Neural progenitor cell (in vitro differentiated cells): ENCODE measurements around the gene ATP11A. TPM values are rescaled to one million over a fixed set of nuclear protein-coding genes. Genes with fewer than 3 reads are reported as not detected.

Experiments used
- DNase-seq: peaks from one replicate; pipeline ENCODE4 v3.0.0-alpha.2; 2016; ENCODE audit warnings: low spot score
- H2AFZ ChIP-seq: fragments of 200-600 bp; sonication (generic); replicated peaks from 2 replicates; pipeline ENCODE4 v1.6.1; 2016; ENCODE audit warnings: antibody characterized with exemption
- H3F3A ChIP-seq: fragments of 200-600 bp; sonication (generic); 2 replicates; pipeline ENCODE4 v1.6.1; 2016; ENCODE audit warnings: antibody characterized with exemption, low read depth
- H3K27ac ChIP-seq: fragments of 200-600 bp; sonication (generic); 2 replicates; pipeline ENCODE4 v1.5.1; 2016; ENCODE audit warnings: mild to moderate bottlenecking
- H3K27me3 ChIP-seq: fragments of 200-600 bp; sonication (generic); 2 replicates; pipeline ENCODE4 v1.6.1; 2016; ENCODE audit warnings: mild to moderate bottlenecking, moderate library complexity
- H3K36me3 ChIP-seq: fragments of 200-600 bp; sonication (generic); 2 replicates; pipeline ENCODE4 v1.5.1; 2016
- H3K4me1 ChIP-seq: fragments of 200-600 bp; sonication (generic); 2 replicates; pipeline ENCODE4 v1.6.1; 2016; ENCODE audit warnings: mixed run types
- H3K4me2 ChIP-seq: fragments of 200-600 bp; sonication (generic); 2 replicates; pipeline ENCODE4 v1.6.1; 2016
- H3K4me3 ChIP-seq: fragments of 200-600 bp; sonication (generic); 2 replicates; pipeline ENCODE4 v1.5.1; 2016
- H3K79me2 ChIP-seq: fragments of 200-600 bp; sonication (generic); 2 replicates; pipeline ENCODE4 v1.6.1; 2016; ENCODE audit warnings: low read depth
- H3K9ac ChIP-seq: fragments of 200-600 bp; sonication (generic); 2 replicates; pipeline ENCODE4 v1.6.1; 2016
- H3K9me3 ChIP-seq: fragments of 200-600 bp; sonication (generic); 2 replicates; pipeline ENCODE4 v1.5.1; 2016; ENCODE audit warnings: low read depth
- H4K20me1 ChIP-seq: fragments of 200-600 bp; sonication (generic); 2 replicates; pipeline ENCODE4 v1.6.1; 2016; ENCODE audit warnings: low read depth
- H3K27ac Mint-ChIP-seq: 3 replicates; pipeline ENCODE4 v1.8.0; 2021; ENCODE audit warnings: mixed read lengths
- H3K27me3 Mint-ChIP-seq: 2 replicates; pipeline ENCODE4 v1.8.0; 2022; ENCODE audit warnings: low read depth, mild to moderate bottlenecking, inconsistent platforms, moderate library complexity, mixed read lengths; ENCODE audit not compliant: insufficient read depth
- H3K36me3 Mint-ChIP-seq: 3 replicates; pipeline ENCODE4 v1.8.0; 2021; ENCODE audit warnings: mixed read lengths
- H3K4me1 Mint-ChIP-seq: 3 replicates; pipeline ENCODE4 v1.8.0; 2021; ENCODE audit warnings: mixed read lengths
- H3K4me3 Mint-ChIP-seq: 3 replicates; pipeline ENCODE4 v1.8.0; 2021; ENCODE audit warnings: mild to moderate bottlenecking, moderate library complexity, mixed read lengths
- H3K9me3 Mint-ChIP-seq: 3 replicates; pipeline ENCODE4 v1.8.0; 2020; ENCODE audit warnings: mixed read lengths
- EZH2 ChIP-seq: fragments of 200-600 bp; sonication (generic); IDR thresholded peaks from 2 replicates; pipeline ENCODE4 v1.6.1; 2017; ENCODE audit warnings: antibody characterized with exemption, mild to moderate bottlenecking, moderate library complexity
- EZH2phosphoT487 ChIP-seq: fragments of 200-600 bp; sonication (generic); IDR thresholded peaks from 2 replicates; pipeline ENCODE4 v1.6.1; 2017; ENCODE audit warnings: antibody characterized with exemption
- total RNA-seq: library from RNA; depleted of rRNA; stranded (reverse); fragments of >200 nt; gene quantifications from 2 replicates; pipeline ENCODE4 v1.2.3, GENCODE V29; 2015; ENCODE audit warnings: low replicate concordance
- TF ChIP-seq, protein P1 (sequence below): fragments of 200-600 bp; sonication (generic); IDR thresholded peaks from 2 replicates; pipeline ENCODE4 v1.5.1; 2017; ENCODE audit warnings: antibody characterized with exemption, mild to moderate bottlenecking

The ATP11A gene
- total RNA-seq, 1 donor from 2014 or later = 12.6 TPM

DNA sequence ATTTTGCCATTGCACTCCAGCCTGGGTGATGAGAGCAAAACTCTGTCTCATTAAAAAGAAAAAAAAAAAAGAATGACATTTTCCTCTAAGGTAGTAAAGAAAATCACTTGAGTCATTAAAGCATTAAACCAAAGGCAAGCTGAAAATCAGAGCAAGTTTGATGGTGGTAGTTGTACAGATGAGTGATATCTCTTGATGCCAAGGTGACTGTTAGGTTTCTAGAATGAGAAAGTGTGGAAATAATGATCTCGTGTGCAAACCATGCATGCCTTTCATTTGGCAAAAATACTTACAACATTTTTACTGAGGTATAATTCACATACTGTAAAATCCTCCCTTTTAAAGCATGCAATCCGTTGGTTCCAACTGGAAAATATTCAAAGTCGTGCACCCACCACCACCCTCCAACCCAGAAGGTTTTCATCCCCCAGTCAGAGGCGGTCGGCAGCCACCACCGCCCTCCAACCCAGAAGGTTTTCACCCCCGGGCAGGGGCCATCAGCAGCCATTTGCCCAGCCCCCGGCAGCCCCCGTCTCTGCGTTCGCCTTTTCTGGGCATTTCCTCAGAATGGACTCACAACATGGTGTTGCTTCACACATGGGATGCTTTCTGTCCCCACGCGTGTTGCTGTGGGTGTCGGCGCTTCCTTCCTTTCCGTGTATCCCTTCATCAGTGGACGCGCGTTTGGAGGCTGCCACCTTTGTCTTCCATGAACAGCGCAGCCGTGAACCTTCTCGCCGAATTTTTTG is 90.2 kb downstream of the ATP11A start:
- no peak overlapping the region for H3K9ac ChIP-seq
- TF ChIP-seq, protein P1, sequence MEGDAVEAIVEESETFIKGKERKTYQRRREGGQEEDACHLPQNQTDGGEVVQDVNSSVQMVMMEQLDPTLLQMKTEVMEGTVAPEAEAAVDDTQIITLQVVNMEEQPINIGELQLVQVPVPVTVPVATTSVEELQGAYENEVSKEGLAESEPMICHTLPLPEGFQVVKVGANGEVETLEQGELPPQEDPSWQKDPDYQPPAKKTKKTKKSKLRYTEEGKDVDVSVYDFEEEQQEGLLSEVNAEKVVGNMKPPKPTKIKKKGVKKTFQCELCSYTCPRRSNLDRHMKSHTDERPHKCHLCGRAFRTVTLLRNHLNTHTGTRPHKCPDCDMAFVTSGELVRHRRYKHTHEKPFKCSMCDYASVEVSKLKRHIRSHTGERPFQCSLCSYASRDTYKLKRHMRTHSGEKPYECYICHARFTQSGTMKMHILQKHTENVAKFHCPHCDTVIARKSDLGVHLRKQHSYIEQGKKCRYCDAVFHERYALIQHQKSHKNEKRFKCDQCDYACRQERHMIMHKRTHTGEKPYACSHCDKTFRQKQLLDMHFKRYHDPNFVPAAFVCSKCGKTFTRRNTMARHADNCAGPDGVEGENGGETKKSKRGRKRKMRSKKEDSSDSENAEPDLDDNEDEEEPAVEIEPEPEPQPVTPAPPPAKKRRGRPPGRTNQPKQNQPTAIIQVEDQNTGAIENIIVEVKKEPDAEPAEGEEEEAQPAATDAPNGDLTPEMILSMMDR = no peak
- TF ChIP-seq EZH2 (no peak), EZH2phosphoT487 (no peak)
- peaks cover 27% of the 10 kb centered on the region for H4K20me1 ChIP-seq
- H3K4me2 ChIP-seq = peak overlapping the region; percentile 11
- no peak for DNase-seq
- no peaks in the 10 kb centered on the region for H3K9me3 Mint-ChIP-seq
- H3K9me3 ChIP-seq = no peaks in the 10 kb centered on the region
- no peak overlapping the region for H3K4me3 ChIP-seq
- peaks cover 20% of the 10 kb centered on the region for H3K4me1 ChIP-seq
- no peaks in the 10 kb centered on the region for H3K27me3 ChIP-seq
- H3K27me3 Mint-ChIP-seq = peaks cover 5% of the 10 kb centered on the region
- peak overlapping the region; percentile 28 for H3K27ac Mint-ChIP-seq
- no peaks in the 10 kb centered on the region for H3K36me3 ChIP-seq
- no peak overlapping the region for H3K27ac ChIP-seq
- no peak overlapping the region for H3K4me3 Mint-ChIP-seq
- H3K4me1 Mint-ChIP-seq = peaks cover 55% of the 10 kb centered on the region
- peaks cover 32% of the 10 kb centered on the region for H3K79me2 ChIP-seq
- peaks cover 15% of the 10 kb centered on the region for H3F3A ChIP-seq
- H3K36me3 Mint-ChIP-seq = peaks cover 8% of the 10 kb centered on the region
- H2AFZ ChIP-seq = no peak overlapping the region

DNA sequence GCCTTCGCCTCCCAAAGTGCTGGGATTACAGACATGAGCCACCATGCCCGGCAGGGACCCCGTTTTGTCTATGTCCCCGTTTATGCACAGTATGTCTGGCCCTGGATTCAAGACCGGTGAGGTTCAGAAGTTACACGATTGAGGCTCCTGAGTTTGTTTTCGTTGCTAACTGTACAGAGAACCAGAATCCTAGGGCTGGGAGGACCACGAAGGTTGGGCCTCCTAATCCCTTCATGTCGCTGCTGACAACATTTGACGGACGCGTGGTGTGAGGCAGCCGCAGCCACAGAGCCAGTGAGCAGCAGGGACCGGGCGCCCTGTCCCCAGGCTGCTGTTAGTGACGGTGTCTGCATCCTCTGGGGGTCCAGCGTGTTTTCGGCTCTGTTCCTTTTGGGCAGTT is 91.4 kb downstream of the ATP11A start:
- H3K36me3 ChIP-seq = no peaks in the 10 kb centered on the region
- H3F3A ChIP-seq = peaks cover 15% of the 10 kb centered on the region
- H3K27ac ChIP-seq = no peak overlapping the region
- Mint-ChIP-seq H3K4me1 (peaks cover 48% of the 10 kb centered on the region), H3K27me3 (peaks cover 3% of the 10 kb centered on the region), H3K27ac (no peak overlapping the region), H3K4me3 (no peak overlapping the region), H3K9me3 (no peaks in the 10 kb centered on the region), H3K36me3 (peaks cover 11% of the 10 kb centered on the region)
- peaks cover 19% of the 10 kb centered on the region for H3K4me1 ChIP-seq
- H3K4me2 ChIP-seq = no peak overlapping the region
- H3K4me3 ChIP-seq = no peak overlapping the region
- no peaks in the 10 kb centered on the region for H3K9me3 ChIP-seq
- peaks cover 25% of the 10 kb centered on the region for H3K79me2 ChIP-seq
- no peaks in the 10 kb centered on the region for H3K27me3 ChIP-seq
- H4K20me1 ChIP-seq = peaks cover 17% of the 10 kb centered on the region
- no peak overlapping the region for H3K9ac ChIP-seq
- no peak for DNase-seq
- H2AFZ ChIP-seq = no peak overlapping the region
- TF ChIP-seq EZH2 (no peak), EZH2phosphoT487 (no peak)
- TF ChIP-seq, protein P1 = no peak

DNA sequence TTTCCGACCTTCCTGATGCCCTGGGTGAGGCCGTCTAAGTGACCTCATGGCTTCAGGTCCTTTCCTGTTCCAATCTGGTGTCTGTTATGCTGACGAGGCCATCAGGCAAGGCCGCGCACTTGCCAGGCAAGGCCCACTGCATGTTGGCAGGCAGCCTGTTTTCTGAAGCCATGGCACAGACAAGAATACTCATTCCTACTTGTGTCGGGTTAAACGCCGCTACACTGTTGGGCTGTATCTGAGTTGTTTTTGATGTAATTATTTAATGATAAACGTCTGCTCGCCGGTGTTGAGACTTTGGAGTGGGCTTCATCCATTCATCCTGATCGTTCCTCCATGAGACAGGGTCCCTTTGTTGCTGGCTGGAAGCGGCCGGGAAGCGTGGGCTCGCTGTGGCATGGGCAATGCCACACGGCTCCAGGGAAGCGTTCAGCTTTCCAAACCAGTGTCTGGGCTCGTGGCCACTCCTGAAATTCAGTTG is 92.1 kb downstream of the ATP11A start:
- Histone ChIP-seq H3K9me3 (no peaks in the 10 kb centered on the region), H3K4me2 (no peak overlapping the region), H3K27ac (no peak overlapping the region), H3K36me3 (no peaks in the 10 kb centered on the region), H2AFZ (no peak overlapping the region), H3K4me1 (peaks cover 19% of the 10 kb centered on the region), H3K9ac (no peak overlapping the region), H3F3A (peaks cover 15% of the 10 kb centered on the region), H3K79me2 (peaks cover 21% of the 10 kb centered on the region), H3K27me3 (no peaks in the 10 kb centered on the region), H4K20me1 (peaks cover 16% of the 10 kb centered on the region), H3K4me3 (no peak overlapping the region)
- H3K9me3 Mint-ChIP-seq = peaks cover 2% of the 10 kb centered on the region
- H3K4me3 Mint-ChIP-seq = no peak overlapping the region
- peaks cover 13% of the 10 kb centered on the region for H3K36me3 Mint-ChIP-seq
- TF ChIP-seq EZH2 (no peak), EZH2phosphoT487 (no peak)
- TF ChIP-seq, protein P1 = no peak
- DNase-seq = no peak
- peak overlapping the region; percentile 37 for H3K27ac Mint-ChIP-seq
- peaks cover 46% of the 10 kb centered on the region for H3K4me1 Mint-ChIP-seq
- H3K27me3 Mint-ChIP-seq = peaks cover 2% of the 10 kb centered on the region
